D341Med (cell line): ENCODE results near the gene OR1L1.
A peak's percentile ranks its signal among the peaks of the same experiment; 100 is the strongest.

Experiments used
- DNase-seq: peaks from one replicate; pipeline ENCODE4 v3.0.0; 2012; ENCODE audit warnings: low spot score

Gene OR1L1, protein sequence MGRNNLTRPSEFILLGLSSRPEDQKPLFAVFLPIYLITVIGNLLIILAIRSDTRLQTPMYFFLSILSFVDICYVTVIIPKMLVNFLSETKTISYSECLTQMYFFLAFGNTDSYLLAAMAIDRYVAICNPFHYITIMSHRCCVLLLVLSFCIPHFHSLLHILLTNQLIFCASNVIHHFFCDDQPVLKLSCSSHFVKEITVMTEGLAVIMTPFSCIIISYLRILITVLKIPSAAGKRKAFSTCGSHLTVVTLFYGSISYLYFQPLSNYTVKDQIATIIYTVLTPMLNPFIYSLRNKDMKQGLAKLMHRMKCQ

DNA sequence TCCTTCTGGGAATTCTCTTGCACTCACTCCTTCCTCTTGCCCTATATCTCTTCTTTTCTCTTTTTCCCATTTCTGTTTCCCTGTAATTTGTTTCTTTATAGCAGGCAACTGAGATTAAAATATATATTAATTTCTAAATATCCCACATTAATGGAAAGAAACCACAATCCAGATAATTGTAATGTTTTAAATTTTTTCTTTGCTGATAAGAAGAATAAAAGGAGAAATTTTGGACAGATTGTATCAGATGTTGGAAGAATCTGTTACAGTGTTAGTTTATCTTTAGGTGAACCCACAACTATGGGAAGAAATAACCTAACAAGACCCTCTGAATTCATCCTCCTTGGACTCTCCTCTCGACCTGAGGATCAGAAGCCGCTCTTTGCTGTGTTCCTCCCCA, at the start of gene OR1L1:
OR1L1 (plus strand) TSS at position 301 of the 400 bp plus-strand sequence; CDS start at position 301, 0 bp downstream.
- no peak for DNase-seq

DNA sequence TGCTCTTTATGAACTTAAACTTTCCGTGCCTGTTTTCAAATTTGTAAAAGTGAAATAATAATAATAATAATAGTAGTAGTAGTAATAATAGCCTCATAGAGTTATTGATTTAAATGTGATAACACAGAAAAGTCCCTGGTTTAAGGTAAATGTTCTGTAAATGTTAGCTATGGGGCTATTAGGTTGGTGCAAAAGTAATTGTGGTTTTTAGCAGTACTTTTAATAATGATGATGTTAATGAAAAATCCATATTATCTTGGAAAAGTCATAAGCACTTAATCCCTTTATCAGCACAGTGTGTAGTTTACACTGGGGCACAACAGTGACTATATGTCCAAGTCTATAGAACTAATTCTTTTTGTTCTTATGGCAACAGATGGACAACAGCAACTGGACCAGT, 47.2 kb upstream of the OR1L1 start, which contains the start of gene OR1Q1:
OR1Q1 (plus strand) TSS at position 377 of the 400 bp plus-strand sequence; CDS start at position 377, 0 bp downstream.
- DNase-seq = no peak

DNA sequence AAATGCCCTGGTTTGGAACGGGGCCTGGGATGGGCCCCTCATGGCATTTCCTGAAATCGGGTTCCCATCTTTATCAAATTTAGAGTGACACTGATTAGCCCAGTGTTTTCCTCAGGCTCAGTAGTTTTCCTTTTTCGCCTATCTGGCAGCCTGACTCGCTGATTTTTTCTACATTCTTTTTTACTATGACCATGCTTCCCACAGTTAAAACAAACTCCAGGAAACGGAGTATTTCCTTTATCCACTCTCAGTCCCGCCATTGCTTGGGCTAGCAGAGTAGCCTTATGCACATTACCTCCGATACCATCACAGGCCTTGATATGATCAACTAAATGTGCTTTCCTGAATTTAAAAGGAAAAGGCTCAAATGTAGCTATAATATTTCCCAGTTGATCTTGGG, 41.5 kb upstream of the OR1L1 start:
- DNase-seq = no peak

DNA sequence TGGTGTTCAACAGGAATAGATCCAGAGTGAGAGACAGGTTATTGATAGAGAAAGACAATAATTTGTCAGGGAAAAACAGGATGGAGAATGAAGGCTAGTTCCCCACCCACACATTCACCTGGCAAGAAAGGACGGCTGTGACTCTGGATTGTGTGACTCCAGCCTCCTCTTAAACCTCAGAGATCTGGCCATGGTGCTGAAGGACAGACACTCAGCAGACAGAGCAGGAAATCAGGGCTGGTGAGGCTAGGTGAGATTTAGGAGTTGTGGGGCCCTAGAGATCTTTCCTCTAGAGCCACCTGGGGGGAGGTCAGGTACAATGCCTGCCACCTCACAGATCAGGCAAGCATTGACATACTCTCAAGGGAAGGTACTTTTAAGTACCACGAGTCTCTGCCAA, 19.3 kb upstream of the OR1L1 start:
- DNase-seq = peak; percentile 16

DNA sequence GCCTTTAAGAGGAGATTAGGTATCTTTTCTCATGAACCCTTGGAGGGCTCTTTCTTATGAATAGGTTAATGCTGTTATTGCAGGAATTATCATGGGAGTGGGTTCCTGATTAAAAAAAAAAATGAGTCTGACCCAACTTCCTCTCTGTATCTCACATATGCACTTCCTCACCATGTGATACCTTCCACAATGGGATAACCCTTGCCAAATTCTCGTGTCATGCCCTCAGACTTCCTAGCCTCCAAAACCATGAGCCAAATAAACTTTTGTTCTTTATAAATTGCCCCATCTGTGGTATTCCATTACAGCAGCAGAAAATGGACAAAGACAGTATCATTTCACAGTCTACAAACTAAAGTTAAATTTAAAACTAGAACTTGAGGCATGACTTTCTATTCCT, 5.1 kb upstream of the OR1L1 start:
- no peak for DNase-seq

DNA sequence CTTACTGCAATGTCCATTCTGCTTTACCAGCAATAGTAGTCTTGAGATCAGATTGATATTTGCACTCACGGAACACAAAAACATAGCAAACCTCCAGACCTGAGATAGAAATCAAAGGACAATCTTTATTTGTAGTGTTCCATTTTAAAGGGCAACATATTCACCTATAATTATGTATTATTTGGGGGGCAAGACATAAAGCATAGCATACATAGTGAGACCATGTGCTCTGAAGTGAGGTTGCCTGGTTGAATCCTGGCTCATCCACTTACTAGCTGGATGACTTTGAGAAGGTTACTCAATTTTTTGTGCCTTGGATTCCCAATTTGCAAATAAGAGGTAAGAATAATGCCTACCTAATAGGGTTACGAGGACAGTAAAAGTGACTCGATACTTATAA, 4.0 kb upstream of the OR1L1 start, which contains the start of gene OR1B1:
OR1B1 (minus strand) TSS at position 101 of the 400 bp plus-strand sequence.
- no peak for DNase-seq

DNA sequence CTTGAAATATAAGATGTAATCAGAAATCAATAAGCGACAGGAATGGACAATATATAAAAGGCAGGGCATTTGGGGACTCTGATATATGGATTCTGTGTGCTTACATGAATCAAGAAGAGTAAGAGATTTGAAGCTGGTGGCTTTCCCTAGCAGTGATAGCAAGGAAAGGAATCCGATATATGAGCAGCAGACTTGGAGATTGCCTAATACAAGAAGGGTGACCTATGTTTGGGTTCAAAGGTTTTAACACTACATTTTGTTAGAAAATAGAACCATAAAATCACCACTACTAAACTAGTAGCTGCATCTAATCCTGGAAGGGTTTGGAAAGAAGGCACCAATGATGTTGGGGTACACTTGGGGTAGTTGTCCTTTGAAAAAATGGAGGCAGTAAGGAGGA, 11.0 kb downstream of the OR1L1 start:
- DNase-seq = no peak

DNA sequence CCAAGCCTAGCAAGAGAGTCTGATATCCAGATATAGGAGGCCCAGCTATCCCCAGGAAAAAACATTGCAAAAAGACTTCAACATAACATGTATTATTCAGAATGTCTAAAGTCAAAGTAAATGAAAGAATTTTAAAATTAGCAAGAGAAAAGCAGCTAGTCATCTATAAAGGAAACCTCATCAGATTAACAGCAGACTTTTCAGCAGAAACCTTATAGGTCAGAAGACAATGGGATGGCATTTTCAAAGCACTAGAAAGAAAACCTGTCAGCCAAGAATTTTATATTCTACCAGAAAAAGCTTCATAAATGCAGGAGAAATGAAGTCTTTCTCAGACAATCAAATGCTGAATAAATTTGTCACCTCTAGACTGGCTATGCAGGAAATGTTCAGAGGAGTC, 23.3 kb downstream of the OR1L1 start:
- DNase-seq = no peak

DNA sequence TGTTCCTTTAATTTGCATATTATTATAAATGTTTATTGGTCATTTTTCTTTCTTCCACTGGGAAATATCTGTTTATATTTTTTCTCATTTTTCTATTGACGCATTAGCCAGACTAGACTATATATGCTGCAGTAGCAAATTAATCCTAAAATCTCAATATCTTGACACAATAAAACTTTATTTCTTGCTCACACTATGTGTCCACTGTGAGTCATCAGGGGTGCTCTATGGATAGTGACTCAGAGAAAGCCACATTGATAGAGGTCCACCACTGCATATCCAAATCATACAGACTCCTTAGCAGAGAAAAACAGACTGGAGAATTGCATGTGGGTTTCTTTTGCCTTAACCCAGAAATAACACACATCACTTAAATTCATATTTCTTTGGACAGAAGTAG, 34.2 kb downstream of the OR1L1 start:
- DNase-seq = no peak
